IPS-18a (cell line): Measurements from ENCODE around the gene ITPR3.

Experiments used
- H3K27ac ChIP-seq: one replicate; pipeline ENCODE4 v1.5.1; 2013; ENCODE audit warnings: low read length
- H3K27me3 ChIP-seq: one replicate; pipeline ENCODE4 v1.6.1; 2013; ENCODE audit warnings: mild to moderate bottlenecking, low read length; ENCODE audit not compliant: control insufficient read depth, insufficient read depth
- H3K36me3 ChIP-seq: one replicate; pipeline ENCODE4 v1.6.1; 2013; ENCODE audit warnings: low read depth, low read length; ENCODE audit not compliant: control insufficient read depth
- H3K4me1 ChIP-seq: one replicate; pipeline ENCODE4 v1.6.1; 2013; ENCODE audit warnings: low read depth, low read length; ENCODE audit not compliant: control insufficient read depth
- H3K4me3 ChIP-seq: one replicate; pipeline ENCODE4 v1.5.1; 2013; ENCODE audit warnings: low read length
- H3K9ac ChIP-seq: one replicate; pipeline ENCODE4 v1.6.1; 2013; ENCODE audit warnings: mild to moderate bottlenecking, low read length, moderate library complexity
- H3K9me3 ChIP-seq: one replicate; pipeline ENCODE4 v1.6.1; 2013; ENCODE audit warnings: low read depth, low read length; ENCODE audit not compliant: control insufficient read depth

Gene ITPR3

GRCh38 chr6:33685411-33686224 is 64.5 kb downstream of the ITPR3 start:
- Histone ChIP-seq H3K27me3 (no peaks in the 10 kb centered on the region), H3K4me1 (no peaks in the 10 kb centered on the region), H3K27ac (no peak overlapping the region), H3K9ac (no peak overlapping the region), H3K36me3 (peaks cover 35% of the 10 kb centered on the region), H3K9me3 (no peaks in the 10 kb centered on the region), H3K4me3 (no peak overlapping the region)

- Histone ChIP-seq H3K27me3 (no peaks in the 10 kb centered on the region), H3K4me1 (no peaks in the 10 kb centered on the region), H3K9me3 (no peaks in the 10 kb centered on the region), H3K36me3 (peaks cover 36% of the 10 kb centered on the region), H3K9ac (no peak overlapping the region), H3K27ac (no peak overlapping the region), H3K4me3 (no peak overlapping the region)
Measured at GRCh38 chr6:33686225-33686924, 65.3 kb downstream of the ITPR3 start.

GRCh38 chr6:33686981-33687975 is 66.2 kb downstream of the ITPR3 start:
- H3K27ac ChIP-seq, result no peak overlapping the region
- H3K4me1 ChIP-seq, result no peaks in the 10 kb centered on the region
- H3K4me3 ChIP-seq, result no peak overlapping the region
- no peaks in the 10 kb centered on the region for H3K27me3 ChIP-seq
- no peaks in the 10 kb centered on the region for H3K9me3 ChIP-seq
- peaks cover 42% of the 10 kb centered on the region for H3K36me3 ChIP-seq
- H3K9ac ChIP-seq, result no peak overlapping the region

GRCh38 chr6:33688006-33688405 is 66.9 kb downstream of the ITPR3 start:
- no peaks in the 10 kb centered on the region for H3K27me3 ChIP-seq
- H3K4me1 ChIP-seq, result no peaks in the 10 kb centered on the region
- no peak overlapping the region for H3K27ac ChIP-seq
- peaks cover 38% of the 10 kb centered on the region for H3K36me3 ChIP-seq
- no peaks in the 10 kb centered on the region for H3K9me3 ChIP-seq
- no peak overlapping the region for H3K4me3 ChIP-seq
- H3K9ac ChIP-seq, result no peak overlapping the region

- H3K4me3 ChIP-seq, result no peak overlapping the region
- no peaks in the 10 kb centered on the region for H3K9me3 ChIP-seq
- H3K9ac ChIP-seq, result no peak overlapping the region
- H3K27ac ChIP-seq, result no peak overlapping the region
- no peaks in the 10 kb centered on the region for H3K27me3 ChIP-seq
- H3K36me3 ChIP-seq, result peaks cover 38% of the 10 kb centered on the region
- H3K4me1 ChIP-seq, result no peaks in the 10 kb centered on the region
Measured at GRCh38 chr6:33688451-33689147, 67.5 kb downstream of the ITPR3 start.

- Histone ChIP-seq H3K36me3 (peaks cover 43% of the 10 kb centered on the region), H3K27me3 (no peaks in the 10 kb centered on the region), H3K4me3 (no peak overlapping the region), H3K4me1 (no peaks in the 10 kb centered on the region), H3K27ac (no peak overlapping the region), H3K9ac (no peak overlapping the region), H3K9me3 (no peaks in the 10 kb centered on the region)
Measured at GRCh38 chr6:33689148-33689494, 68.0 kb downstream of the ITPR3 start.

GRCh38 chr6:33689879-33690278 is 68.8 kb downstream of the ITPR3 start:
- Histone ChIP-seq H3K9me3 (no peaks in the 10 kb centered on the region), H3K4me1 (no peaks in the 10 kb centered on the region), H3K36me3 (peaks cover 38% of the 10 kb centered on the region), H3K27me3 (no peaks in the 10 kb centered on the region), H3K4me3 (no peak overlapping the region), H3K9ac (no peak overlapping the region), H3K27ac (no peak overlapping the region)

GRCh38 chr6:33690766-33691165 is 69.6 kb downstream of the ITPR3 start:
- no peak overlapping the region for H3K27ac ChIP-seq
- no peaks in the 10 kb centered on the region for H3K9me3 ChIP-seq
- H3K36me3 ChIP-seq, result peaks cover 32% of the 10 kb centered on the region

GRCh38 chr6:33691456-33692077 is 70.4 kb downstream of the ITPR3 start:
- Histone ChIP-seq H3K27ac (no peak overlapping the region), H3K4me1 (no peaks in the 10 kb centered on the region), H3K27me3 (no peaks in the 10 kb centered on the region), H3K9ac (no peak overlapping the region), H3K9me3 (no peaks in the 10 kb centered on the region), H3K36me3 (peaks cover 25% of the 10 kb centered on the region), H3K4me3 (no peak overlapping the region)

More at GRCh38 chr6:33690766-33691165, 69.6 kb downstream of the ITPR3 start:
- H3K4me1 ChIP-seq, result no peaks in the 10 kb centered on the region
- no peak overlapping the region for H3K4me3 ChIP-seq
- no peaks in the 10 kb centered on the region for H3K27me3 ChIP-seq
- H3K9ac ChIP-seq, result no peak overlapping the region

GRCh38 chr6:33692078-33692759 is 71.1 kb downstream of the ITPR3 start:
- Histone ChIP-seq H3K9me3 (no peaks in the 10 kb centered on the region), H3K27me3 (no peaks in the 10 kb centered on the region), H3K4me1 (no peaks in the 10 kb centered on the region), H3K36me3 (peaks cover 31% of the 10 kb centered on the region), H3K27ac (no peak overlapping the region), H3K9ac (no peak overlapping the region), H3K4me3 (no peak overlapping the region)
